NB4 (cell line): ENCODE data around the gene SPATA31E1.

Experiments used
- DNase-seq: peaks from one replicate; pipeline ENCODE4 v3.0.0; 2010; ENCODE audit warnings: low read depth
- H3K4me3 ChIP-seq: one replicate; pipeline ENCODE4 v1.5.1; 2011; ENCODE audit warnings: mild to moderate bottlenecking, low read depth, low read length, moderate library complexity
- CTCF ChIP-seq: IDR thresholded peaks from one replicate; pipeline ENCODE4 v1.5.1; 2012; ENCODE audit warnings: low read depth, low read length
- MYC ChIP-seq: IDR thresholded peaks from 2 replicates; pipeline ENCODE4 v1.6.1; 2011; ENCODE audit warnings: low read depth, low read length
- POLR2A ChIP-seq: IDR thresholded peaks from 2 replicates; pipeline ENCODE4 v1.6.1; 2011; ENCODE audit warnings: mild to moderate bottlenecking; ENCODE audit not compliant: insufficient read length; ENCODE audit errors: extremely low read depth
- TF ChIP-seq, protein P1 (sequence below): IDR thresholded peaks from 2 replicates; pipeline ENCODE4 v1.6.1; 2011; ENCODE audit warnings: low read depth, low read length

SPATA31E1 gene

GRCh38 chr9:87889065-87889881 is 6.6 kb downstream of the SPATA31E1 start:
- no peak for TF ChIP-seq CTCF
- no peak for TF ChIP-seq MYC
- TF ChIP-seq, protein P1, sequence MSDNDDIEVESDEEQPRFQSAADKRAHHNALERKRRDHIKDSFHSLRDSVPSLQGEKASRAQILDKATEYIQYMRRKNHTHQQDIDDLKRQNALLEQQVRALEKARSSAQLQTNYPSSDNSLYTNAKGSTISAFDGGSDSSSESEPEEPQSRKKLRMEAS, result no peak
- no peak for TF ChIP-seq POLR2A
- no peak for DNase-seq
- no peak overlapping the region for H3K4me3 ChIP-seq

DNA sequence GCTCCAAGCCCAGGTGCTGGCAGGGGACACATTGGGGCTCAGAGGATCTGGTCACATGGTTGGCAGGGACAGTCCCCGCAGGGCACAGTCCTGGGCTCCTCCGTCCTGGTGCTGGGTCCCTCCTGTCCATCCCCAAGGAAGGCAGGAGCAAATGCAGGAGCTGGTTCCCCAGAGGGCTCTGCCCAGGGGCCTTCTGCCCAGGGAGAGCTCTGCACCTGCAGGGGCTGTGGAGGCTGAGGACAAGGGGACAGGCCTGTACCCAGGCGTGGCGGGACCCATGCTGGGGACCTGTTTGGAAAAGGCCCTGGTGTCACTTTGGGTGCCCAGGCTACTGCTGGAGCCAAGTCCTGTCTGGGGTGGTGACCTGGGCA is 7.2 kb downstream of the SPATA31E1 start:
- H3K4me3 ChIP-seq, result no peak overlapping the region
- no peak for DNase-seq
- TF ChIP-seq, protein P1, result no peak
- TF ChIP-seq MYC, result no peak
- no peak for TF ChIP-seq POLR2A
- no peak for TF ChIP-seq CTCF

DNA sequence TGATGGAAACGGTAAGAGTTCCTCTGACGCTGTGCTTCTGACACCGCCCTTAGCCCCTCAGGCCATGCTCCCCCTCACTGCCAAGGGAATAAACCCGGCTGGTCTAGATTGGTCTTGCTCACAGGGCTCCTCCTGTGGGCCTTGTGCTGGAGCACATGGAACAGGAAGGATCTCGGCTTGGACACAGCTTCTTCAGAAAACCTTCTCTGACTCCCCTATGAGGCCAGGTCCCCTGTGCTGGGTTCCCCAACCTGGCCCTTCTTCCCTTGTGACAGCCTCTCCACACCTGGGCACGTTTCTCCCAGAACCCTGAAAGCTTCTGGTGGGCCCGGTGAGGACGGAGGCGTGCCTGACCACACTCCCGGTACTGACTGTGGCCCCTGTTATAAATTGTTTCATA is 8.2 kb downstream of the SPATA31E1 start:
- H3K4me3 ChIP-seq, result no peak overlapping the region
- no peak for DNase-seq
- no peak for TF ChIP-seq MYC
- TF ChIP-seq, protein P1, result no peak
- no peak for TF ChIP-seq CTCF
- no peak for TF ChIP-seq POLR2A

- DNase-seq, result no peak
- no peak overlapping the region for H3K4me3 ChIP-seq
- TF ChIP-seq POLR2A, result no peak
- no peak for TF ChIP-seq CTCF
- TF ChIP-seq, protein P1, result no peak
- no peak for TF ChIP-seq MYC
These were observed 9.1 kb downstream of the SPATA31E1 start for GRCh38 chr9:87891754-87892153.

DNA sequence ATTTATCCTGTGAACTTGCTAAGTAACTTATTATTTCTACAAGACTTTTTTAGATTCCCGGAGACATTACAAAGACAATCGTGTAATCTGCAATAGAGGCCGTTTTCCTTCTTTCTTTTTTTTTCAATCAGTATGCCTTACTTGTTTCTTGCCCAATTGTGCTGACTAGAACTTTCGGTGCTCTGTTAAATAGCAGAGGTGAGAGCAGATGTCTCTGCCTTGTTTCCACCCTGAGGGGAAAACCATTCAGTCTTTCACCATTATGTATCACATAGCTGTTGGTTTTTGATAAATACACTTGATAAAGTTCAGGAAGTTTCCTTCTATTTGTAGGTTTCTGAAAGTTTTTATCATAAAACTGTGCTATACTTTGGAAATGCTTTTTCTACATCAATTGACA is 10.3 kb downstream of the SPATA31E1 start:
- TF ChIP-seq, protein P1, result no peak
- TF ChIP-seq MYC (no peak), POLR2A (no peak), CTCF (no peak)
- H3K4me3 ChIP-seq, result no peak overlapping the region
- no peak for DNase-seq
